C1 segment of cervical spinal cord (tissue), 14 donors: ENCODE data around the gene PNPLA7.

ENCODE experiments used
- DNase-seq, 14 donors: peaks; one replicate each; lab custom pipeline; 2025; lab: John Stamatoyannopoulos, UW

The PNPLA7 gene

DNA sequence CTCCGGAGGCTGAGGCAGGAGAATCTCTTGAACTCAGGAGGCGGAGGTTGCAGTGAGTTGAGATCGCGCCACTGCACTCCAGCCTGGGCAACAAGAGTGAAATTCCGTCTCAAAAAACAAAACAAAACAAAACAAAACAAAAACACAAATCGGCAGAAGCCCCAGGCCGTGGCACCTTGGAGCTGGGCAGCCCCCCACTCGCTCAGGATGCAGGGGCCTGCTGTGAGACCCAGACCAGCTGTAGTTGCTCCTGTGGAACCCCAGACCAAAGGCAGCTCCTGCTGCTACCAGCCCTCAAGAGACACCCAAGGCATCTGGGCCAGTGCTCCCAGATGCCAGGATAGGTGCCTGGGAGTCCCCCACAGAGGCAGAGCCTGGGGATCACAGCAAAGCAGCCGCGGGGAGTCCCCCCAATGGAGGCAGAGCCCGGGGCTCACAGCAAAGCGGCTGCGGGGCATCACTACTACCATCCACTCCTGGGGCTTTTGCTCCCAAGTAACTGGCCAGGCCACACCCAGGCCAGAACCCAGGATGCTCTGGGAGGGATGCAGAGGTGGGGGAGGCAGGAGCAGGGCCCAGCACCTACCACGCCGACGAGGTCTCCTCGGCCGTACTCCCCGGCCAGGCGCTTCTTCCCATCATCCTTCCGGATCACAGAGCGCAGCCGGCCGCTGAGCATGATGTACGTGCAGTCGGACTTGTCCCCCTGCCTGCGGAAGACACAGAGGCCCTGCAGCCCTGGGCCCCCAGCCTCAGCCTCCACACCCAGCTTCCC, 53.4 kb downstream of the PNPLA7 start:
- DNase-seq = no peak

DNA sequence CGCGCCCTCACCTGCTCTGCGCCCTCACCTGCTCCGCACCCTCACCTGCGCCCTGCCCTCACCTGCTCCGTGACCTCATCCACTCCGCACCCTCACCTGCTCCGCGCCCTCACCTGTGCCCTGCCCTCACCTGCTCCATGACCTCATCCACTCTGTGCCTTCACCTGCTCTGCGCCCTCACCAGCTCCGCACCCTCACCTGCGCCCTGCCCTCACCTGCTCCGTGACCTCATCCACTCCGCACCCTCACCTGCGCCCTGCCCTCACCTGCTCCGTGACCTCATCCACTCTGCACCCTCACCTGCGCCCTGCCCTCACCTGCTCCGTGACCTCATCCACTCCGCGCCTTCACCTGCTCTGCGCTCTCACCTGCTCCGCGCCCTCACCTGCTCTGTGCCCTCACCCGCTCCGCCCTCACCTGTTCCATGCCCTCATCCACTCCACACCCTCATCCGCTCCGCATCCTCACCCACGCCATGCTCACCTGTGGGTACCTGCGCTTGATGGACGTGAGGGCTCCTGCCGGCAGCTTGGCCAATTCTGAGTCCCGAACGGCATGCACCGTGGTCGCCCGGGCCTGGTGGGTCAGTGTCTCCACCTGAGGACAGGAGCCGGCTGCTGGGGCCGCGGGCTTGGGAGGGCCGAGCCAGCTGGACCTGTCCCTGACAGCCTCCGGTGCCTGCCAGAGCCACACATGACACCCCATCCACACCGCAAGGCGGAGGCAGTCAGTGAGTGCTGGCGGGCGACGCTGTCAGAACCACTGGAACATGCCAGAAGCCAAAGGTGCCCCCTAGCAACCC, 55.5 kb downstream of the PNPLA7 start:
- DNase-seq = peak in 1 of 14 donors; percentile 9

DNA sequence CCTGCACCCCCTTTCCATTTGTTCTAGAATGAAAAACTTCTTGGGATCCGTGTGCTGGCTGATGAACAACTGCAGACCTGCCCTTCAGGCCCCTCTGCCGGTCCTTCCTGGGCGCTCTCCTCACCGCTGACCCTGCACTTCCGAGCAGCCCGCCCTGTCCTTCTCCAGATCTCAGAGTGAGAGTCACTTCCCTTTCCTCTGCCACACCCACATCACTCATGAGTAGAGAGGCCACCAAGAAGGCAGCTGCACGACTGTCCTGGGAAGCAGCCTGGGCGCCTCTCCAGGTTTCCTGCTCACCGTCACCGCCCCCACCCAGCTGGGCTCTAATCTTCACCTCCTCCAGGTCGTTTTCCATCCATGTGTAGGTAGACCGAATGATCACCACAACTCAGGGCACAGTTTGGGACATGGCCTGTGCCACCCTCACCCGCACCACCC, 56.1 kb downstream of the PNPLA7 start:
- no peak for DNase-seq

DNA sequence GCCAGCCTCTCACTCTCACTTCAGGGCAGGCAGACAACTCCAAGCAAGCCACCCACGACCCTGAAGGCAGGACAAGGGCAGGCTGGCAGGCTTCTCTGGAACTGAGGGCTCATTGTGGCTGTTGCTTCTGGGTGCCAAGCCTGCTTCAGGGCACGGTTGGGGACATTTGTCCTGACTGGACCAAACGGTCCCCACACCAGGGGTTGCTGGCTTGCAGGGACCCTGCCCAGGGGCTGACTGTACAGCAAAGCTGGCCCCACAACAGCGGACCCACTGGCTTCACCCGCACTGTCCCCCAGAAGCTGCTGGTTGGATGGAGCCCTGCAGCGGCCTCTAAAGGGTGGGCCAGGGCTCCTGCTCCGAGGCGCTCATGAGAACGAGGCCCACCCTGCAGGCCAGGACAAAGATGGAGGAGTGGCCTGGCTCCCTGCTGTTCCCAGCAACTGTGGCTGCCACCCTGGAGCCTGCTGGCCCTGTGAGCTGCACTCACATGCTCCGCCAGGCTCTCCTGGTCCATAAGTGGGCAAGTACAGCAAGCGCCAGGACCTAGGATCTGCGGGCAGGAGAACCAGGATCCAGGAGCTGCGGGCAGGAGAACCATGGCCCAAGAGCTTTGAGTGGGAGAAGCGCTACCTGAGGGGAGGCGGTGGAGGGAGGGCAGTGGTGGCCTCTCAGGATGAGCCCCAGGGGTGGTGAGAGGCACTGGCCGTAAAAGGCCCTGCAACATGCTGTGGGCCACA, 56.7 kb downstream of the PNPLA7 start:
- DNase-seq = no peak

DNA sequence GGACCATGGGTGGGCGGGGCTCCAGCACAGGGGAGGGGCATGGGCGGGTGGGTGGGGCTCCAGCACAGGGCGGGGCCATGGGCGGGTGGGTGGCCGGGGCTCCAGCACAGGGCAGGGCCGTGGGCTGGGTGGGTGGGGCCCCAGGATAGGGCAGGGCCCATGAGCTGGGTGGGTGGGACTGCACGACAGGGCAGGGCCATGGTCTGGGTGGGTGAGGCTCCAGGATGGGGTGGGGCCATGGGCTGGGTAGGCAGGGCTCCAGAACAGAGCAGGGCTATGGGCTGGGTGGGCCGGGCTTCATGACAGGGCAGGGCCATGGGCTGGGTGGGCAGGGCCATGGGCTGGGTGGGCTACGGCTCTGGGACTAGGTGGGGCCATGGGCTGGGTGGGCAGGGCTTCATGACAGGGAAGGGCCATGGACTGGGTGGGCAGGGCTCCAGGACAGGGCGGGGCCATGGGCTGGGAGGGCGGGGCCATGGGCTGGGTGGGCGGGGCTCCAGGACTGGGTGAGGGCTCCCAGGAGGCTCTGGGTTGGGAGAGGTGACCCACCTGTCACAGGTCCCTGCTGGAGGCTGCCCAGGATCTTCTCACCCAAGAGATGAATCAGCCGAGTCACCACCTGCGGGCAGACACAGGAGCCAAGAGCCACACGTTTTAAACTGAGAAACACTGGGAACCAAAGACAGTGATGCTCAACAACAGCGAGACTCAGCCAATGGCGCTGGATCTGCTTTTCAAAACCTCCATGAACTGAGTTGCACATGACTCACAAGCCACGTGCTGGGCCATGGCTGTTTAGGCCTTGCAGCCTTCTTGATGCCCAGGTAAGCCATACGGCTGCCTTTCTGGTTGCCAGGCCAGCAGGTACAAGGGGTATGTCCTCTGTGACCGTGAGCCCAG, 57.5 kb downstream of the PNPLA7 start:
- no peak for DNase-seq

DNA sequence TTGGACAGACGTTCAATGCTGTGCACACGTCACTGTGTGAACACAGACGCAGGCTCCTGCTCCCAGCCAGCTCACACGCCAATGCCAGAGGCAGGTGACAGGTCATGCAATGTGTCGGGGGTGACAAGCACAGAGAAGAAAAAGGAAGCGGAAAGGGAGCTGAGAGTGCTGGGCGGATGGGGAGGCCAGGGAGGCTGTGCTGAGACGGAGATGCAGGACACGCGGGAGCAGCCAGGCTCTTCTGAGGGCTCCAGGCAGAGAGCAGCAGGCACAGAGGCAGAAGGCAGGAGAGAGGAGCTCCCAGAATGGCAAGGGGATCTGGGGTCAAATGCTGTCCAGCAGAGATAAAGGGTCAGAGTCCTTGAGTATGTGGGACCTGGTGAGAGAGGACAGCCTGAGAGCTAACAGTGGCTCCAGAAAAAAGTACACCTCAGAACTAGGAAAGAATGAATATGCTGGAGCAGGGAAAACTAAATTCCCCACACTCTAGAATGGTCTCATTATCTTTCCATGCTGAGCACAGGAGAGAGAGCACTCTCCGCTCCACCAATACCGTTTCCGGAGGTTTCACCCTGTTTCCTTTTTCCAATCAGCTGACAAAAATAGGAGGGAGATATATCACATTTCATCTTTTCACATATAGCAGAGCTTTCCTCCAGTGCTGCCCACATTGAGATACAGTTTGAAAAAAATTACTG, 58.3 kb downstream of the PNPLA7 start:
- no peak for DNase-seq

DNA sequence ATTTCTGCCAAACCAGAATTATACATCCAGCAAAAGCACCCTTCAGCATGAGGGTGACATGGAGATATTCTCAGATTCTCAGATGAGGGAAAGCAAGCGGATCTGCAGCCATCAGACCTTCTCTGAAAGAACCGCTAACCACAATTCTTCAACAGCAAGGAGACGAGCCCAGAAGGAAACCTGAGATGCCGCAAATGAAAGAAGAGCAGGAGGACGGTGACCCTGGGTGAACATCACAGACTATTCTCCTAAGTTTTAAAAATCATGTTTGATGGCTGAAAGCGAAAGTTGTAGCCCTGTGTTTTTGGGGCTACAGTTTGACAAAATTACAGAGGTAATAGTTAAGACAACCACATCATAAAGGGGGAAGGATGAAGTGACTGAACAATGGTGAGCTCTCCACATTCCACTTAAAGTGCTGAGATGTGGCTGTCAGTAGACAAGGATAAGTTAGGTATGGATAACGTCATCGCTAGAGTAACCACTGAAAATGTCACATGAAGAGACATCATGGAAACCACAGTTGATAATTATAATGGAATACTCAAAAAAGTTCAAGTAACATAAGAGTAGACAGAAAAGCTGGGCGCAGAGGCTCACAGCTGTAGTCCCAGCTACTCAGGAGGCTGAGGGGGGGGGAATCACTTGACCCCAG, 59.5 kb downstream of the PNPLA7 start:
- no peak for DNase-seq

DNA sequence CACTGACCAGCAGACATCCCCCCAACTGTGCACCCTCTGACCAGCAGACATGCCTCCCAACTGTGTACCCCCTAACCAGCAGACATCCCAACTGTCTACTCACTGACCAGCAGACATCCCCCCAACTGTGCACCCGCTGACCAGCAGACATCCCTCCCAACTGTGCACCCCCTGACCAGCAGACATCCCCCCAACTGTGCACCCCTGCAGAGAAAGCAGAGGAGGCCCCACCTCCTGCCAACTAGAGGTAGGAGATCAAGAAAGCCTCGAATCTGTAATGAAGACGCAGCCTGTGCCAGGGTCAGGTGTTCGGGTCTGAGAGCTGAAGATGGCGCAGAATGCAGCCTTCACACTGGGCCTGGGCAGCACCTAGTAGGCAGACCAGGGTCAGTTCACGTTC, 61.3 kb downstream of the PNPLA7 start:
- no peak for DNase-seq

DNA sequence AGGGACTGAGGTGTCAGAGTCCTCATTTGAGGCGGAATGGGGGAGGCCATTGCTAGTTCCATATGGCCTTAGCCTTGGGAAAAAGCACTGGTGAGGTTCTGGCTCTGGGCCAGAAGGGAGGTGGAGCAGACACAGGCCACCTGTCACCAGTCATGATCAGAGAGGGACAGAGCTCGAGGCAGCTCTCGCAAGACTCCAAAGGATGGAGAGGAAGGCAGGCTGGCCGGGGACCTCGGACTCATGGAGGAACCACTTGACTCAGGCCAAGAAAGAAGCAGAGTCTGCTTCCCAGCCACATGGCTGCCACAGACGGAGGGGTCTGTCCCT, 61.9 kb downstream of the PNPLA7 start:
- peak in 2 of 14 donors; percentile 13 to 84 for DNase-seq

DNA sequence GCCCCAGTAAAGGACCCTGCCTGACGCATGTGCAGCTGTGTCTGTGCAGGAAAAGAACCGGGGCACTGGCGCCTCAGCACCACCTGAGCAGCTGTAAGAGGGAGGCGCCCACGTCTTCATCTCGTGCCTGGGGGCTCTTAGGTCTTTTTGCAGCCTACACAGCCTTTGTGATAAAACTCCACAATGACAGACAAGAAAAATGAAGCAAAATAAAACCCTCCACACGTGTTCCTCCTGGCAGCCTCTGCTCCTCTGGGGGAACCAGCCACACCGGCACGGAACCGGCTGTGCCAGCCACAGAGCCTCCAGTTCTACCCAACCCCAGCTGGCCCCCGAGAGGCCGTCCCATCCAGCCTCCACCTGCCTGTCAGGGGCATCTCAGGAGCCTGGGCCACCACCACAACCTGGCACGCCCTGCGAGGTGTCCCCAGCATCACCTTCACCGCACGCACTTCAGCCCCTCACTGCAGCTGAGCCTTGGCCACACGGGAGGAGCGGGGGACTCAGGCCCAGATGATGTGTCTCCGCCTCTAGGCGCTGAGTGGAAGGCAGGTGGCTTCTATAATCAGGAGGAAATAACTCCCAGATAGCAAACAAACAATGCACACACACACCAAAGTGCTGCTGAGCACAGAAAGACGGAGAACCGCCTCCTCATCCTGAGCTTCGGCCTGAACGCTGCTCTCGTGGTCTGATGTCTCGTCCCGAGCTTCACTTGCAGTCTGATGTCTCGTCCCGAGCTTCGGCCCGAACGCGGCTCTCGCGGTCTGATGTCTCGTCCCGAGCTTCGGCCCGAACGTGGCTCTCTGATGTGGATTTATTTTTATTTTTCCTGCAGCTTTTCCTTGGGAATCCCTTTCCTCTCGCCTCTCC, 62.5 kb downstream of the PNPLA7 start:
- DNase-seq = no peak

DNA sequence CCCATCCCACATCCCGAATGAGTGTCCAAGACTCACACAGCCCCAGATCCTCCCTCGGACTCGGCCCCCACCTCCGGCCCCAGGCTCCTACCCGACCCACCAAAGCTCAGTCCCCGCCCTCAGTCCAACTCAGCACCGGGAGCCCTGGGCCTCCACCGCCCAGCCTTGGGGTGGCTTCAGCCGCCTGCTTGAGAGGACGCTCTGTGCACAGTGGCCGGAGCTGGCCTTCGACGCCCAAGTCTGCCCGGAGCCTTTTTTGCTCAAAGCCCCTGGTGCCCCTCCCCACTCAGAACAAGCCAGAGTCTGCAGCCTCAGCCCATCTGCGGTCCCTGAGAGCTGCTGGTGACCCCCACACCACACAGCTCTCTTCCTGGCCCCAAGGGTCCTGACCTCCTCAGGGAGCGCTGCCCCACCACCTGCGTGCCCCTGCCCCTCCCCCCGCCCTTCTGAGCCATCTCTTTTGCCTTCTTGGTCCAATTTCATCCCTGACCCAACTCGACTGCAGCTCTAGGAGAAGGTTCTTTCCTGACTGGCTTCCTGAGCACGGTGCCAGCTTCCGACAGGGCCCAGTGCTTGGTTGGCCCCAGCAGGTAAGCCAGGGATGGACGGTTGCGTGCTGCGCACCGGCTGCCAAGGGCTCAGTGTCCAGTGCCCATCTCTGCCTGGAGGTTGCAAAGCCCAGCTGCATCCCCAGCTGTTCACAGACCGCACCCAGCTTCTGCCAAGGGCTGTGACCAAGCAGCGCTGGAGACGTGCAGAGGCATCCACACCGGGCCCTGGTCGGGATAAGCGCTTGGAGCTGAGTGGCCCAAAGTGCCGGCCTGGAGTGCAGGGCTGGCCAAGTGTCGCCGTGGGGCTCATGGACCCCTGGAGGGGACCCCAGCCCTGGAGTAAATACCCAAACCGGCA, 63.4 kb downstream of the PNPLA7 start:
- peak in 1 of 14 donors; percentile 47 for DNase-seq

DNA sequence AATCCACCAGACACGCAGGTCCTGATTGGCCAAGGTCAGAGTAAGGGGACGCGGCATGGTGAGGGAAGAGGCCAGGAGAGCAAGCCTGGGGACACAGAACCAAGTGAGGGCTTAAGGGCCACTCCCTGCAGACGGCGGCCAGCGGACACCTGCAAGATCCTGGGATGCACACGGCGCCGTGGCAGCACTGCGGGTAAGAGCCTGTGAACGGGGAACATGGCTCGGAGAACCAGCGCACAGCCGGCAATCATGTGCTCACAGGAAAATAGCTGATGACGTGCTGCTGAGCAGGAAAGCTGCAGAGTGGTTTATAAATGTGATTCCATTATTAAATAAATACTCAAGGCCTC, 64.1 kb downstream of the PNPLA7 start:
- DNase-seq = no peak

DNA sequence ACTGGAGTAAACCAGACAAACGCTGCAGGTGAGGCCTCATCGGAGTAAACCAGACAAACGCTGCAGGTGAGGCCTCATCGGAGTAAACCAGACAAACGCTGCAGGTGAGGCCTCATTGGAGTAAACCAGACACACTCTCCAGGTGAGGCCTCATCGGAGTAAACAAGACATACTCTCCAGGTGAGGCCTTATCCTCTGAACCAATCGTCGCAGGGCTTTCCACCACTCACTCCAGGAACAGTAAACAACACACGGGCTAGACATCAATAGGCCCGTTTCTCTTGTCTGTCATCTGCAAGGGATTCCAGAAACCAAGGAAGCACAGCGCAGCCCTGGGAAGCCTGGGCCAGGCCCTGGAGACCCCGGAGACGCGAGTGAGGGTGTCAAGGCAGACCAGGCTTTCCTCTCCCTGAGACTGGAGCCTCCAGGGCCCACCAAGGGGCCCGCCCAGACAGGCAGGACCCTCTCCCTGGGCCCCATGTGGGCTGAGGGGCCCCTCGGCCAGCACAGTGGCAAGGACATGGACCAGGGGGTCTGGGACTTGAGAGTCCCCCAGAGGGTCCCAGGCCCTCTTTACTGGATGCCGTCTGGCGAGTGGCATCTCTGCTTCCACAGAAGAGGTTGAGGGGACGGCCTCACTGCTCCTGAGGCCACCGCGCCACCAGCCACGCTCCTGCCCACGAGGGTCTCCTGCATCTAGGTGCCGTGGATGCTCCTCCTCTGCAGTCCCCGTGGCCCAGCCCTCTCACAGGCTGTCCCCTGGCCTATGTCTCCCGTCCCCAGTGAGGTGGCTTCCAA, 64.7 kb downstream of the PNPLA7 start:
- DNase-seq = no peak

DNA sequence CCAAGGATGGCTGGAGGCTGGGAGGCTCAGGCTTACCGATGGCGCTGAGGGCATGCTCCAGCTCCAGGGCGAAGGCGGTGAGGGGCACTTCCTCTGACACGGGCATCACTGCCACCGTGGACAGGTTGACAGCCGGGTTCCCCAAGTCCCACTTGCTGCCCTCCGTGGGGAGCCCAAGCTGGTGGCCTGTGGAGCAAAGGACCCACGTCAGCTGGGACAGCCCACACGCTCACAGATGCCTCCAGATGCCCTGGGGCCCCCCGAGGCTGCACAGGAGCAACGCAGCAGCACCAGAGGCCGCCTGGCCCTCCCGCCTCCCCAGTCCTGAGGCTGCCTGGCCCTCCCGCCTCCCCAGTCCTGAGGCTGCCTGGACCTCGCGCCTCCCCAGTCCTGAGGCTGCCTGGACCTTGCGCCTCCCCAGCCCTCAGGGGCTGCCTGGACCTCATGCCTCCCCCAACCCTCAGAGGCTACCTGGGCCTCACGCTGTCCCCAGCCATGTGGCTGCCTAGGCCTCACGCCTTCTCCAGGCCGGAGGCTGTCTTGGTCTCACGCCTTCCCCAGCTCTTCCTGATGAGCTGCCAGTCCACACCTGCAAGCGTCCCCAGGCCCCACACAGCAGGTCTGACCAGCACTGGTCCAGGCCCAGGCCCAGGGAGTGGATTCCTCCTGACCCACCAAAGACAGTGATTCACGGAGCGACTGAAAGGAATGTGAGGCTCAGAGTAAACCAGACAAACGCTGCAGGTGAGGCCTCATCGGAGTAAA, 65.5 kb downstream of the PNPLA7 start:
- no peak for DNase-seq

DNA sequence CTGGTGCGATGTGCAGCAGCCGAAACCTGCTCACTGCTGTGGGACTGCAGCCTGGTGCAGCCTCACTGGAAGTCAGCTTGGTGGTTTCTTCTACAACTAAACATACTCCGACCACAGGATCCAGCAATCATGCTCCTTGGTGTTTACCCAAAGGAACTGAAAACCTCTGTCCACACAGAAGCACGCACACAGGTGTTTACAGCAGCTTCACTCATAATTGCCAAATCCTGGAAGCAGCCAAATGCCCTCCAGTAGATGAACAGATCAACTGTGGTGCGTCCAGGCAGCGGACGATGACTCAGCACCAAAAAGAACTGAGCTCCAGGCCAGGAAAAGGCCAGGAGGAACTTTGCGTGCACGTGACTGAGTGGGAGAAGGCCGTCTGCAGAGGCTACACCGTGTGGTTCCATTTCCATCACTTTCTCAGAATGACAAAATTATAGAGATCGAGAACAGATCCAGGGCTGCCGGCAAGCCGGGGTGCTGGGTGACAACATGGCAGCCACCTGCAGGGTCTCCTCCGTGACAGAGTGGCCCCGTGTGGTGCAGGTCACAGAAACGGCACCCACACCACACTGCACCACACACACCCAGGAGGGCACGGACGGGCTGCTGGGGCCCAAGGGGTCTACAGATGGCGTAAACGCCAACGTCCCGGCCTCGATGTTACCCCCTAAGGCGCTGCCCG, 68.0 kb downstream of the PNPLA7 start:
- DNase-seq = peak in 2 of 14 donors; percentile 31 to 40
